GM10266 (cell line): ENCODE results near the gene COA8.
A peak's percentile ranks its signal among the peaks of the same experiment; 100 is the strongest.
"Not testable (repeated sequence)": the region's sequence is repeated elsewhere in the genome, so short reads cannot be mapped to it uniquely, and the experiment has no call there.

Experiments used
- DNase-seq: peaks from one replicate; pipeline ENCODE4 v3.0.0; 2012; ENCODE audit errors: extremely low spot score
- CTCF ChIP-seq: IDR thresholded peaks from 2 replicates; pipeline ENCODE4 v1.5.1; 2012; ENCODE audit warnings: mild to moderate bottlenecking, low read depth; ENCODE audit not compliant: control insufficient read depth, insufficient read depth; ENCODE audit errors: missing control alignments

Gene COA8

DNA sequence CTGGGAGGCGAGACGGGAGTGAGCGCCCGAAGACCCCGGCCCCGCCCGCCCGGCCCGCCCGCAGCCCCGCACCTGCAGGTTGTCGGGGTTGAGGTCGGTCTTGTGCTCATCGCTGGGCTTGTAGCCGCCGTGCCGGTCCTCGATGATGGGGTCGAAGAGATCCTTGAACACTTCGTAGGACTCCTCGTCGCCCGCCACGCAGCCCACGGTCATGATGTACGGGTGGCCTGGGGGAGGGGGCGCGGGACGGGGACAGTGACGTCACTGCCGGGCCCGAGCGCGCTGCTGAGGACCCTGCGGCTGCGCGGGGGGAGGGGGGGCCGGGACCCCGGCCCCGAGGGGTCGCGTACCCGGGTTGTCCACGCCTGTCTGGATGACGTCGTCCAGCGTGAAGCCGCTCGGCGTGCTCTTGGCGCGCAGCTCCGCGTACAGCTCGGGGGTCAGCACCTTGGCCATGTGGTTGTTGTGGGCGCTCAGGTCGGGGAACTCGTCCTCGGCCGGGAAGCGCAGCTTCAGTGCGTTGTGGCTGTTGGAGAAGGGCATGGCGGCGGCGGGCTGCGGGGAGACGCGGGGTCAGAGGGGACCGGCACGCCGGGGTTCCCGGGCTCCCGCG, 40.7 kb upstream of the COA8 start:
- peak; percentile 69 for DNase-seq
- TF ChIP-seq CTCF, result no peak

DNA sequence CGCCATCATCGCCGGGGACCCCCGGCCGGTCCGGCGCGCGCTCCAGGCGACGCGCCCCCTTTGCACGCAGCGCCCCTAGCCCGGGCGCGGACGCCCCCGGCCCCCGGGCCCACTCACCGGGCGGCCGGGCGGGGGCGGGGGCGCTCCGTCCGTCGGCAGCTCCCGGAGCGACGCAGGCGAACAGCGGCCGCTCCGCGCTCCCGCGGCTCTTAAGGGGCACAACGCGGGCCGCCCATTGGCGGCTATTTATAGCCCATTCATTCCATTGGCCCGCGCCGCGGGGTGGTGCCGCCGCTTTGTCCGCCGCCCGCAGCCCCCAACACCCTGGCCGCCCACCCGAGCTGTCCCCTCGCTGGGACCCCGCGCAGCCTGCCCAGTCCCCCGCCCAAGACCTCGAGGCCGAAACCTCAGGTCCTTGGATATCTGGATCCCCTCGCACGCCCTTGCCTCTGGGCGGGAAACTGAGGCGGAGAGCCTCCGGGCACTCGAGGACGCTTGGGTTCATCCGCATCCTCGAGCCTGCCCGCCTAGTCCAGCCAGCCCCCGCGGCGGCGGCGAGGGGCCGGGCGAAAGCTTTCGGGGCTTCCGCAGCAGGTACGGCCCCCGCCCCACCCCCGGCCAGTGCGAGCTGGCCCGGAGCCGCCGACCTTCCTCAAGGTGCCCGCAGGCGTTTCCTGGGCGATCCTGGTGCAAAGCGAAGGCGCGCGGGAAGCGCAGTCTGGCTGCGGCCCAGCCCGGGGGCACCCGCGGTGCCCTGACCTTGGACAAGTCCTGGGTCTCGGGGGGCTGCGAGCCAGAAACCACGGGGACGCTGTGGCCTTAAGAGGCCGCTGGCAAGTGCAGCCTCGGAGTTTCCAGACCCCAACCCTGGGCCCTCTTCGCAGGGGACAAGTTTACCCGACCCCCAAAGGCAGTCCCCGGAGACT, 39.8 kb upstream of the COA8 start, which contains the start of gene CKB:
TSS of gene CKB (minus strand) at position 182 of the 926 bp plus-strand sequence. CDS start 337 bp downstream, outside the sequence.
- peak; percentile 83 for DNase-seq
- no peak for TF ChIP-seq CTCF

DNA sequence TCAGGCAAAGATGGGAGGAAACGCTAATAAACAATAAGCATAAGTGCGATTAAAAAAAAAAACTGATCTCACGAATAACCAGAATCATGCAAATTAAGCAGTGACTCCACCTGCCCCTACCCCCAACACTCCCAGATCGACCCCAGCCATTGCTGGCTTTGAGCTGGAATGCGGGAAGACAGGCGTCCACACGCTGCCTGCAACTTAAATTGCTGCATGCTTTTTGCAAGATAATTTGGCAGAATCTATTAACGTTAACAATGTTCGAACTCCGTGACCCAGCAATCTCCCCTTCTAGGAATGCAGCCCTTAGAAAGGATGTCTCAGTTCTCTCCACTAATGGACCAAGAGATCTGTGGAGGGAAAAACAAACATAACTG, 39.2 kb upstream of the COA8 start:
- no peak for TF ChIP-seq CTCF
- DNase-seq, result no peak

GRCh38 chr14:103524002-103524935, 38.5 kb upstream of the COA8 start:
- DNase-seq, result no peak
- TF ChIP-seq CTCF, result no peak

- DNase-seq, result not testable (repeated sequence)
Observed at GRCh38 chr14:103525430-103526246, 37.1 kb upstream of the COA8 start.

DNA sequence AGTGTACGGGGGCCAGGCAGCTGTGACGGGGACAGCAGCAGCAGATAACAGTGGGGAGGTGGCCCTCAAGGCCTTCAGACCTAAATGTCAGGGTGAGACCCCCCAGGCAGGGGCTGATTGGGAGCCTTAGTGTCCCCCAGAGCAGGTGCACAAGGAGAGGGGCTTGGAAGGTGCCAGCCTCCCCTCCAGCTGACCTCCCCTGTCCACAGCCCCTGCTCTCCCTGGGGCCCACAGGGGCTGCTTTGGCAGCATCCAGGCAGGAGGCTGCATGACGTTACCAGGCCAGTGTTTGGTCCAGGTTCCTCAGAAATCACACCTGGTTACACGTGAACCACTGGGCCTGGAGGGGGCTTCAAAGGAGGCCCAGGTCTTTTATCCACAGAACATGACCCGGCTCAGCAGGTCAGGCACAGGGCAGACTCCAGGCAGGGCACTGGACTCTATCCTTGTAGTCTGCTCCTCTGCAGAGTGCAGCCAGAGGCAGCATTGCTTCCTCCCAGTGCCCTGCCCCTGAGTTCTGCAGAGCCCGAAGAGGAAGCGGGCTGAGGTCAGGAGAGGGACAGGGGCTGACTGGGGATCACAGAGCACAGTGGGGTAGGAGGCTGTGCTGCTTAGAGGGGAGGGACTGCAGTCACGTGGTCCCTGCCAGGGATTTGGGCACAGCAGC, 36.4 kb upstream of the COA8 start:
- DNase-seq, result no peak
- no peak for TF ChIP-seq CTCF

DNA sequence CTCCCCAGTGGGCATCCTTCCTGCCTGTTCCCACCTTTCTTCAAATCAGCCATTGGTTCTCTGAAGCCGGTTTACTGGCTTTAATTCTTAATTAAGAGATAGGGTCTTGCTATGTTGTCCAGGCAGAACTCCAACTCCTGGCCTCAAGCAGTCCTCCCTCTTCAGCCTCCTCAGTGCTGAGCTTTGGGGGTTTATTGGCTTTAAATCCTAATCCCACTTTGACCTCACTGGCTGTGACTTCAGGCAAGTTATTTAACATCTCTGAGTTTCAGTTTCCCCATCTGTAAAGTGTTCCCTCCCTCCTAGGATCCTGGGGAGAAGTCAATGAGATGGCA, 35.9 kb upstream of the COA8 start:
- TF ChIP-seq CTCF, result no peak
- no peak for DNase-seq
